Sigmoid colon (tissue), 7 donors: ENCODE results near the gene ZNF501. TPM values are rescaled to one million over a fixed set of nuclear protein-coding genes. Genes with fewer than 3 reads are reported as not detected.

ENCODE experiments used
- DNase-seq: peaks from one replicate; pipeline ENCODE4 v3.0.0-alpha.2; 2019
- H3K27ac ChIP-seq, 4 donors: fragments of 200-600 bp; sonication (generic); one replicate each; pipeline ENCODE4 v1.5.1; 2016 to 2019; ENCODE audit warnings: mild to moderate bottlenecking in 1 of 4
- H3K27me3 ChIP-seq, 3 donors: fragments of 200-600 bp; sonication (generic); one replicate each; pipeline ENCODE4 v1.5.1; 2019; ENCODE audit warnings: mild to moderate bottlenecking in 1 of 3
- H3K36me3 ChIP-seq, 4 donors: fragments of 200-600 bp; sonication (generic); one replicate each; pipeline ENCODE4 v1.5.1; 2016 to 2019
- H3K4me1 ChIP-seq, 4 donors: fragments of 200-600 bp; sonication (generic); one replicate each; pipeline ENCODE4 v1.5.1; 2017 to 2019
- H3K4me3 ChIP-seq, 4 donors: fragments of 200-600 bp; sonication (generic); one replicate each; pipeline ENCODE4 v1.5.1; 2017 to 2019; ENCODE audit warnings: mild to moderate bottlenecking in 2 of 4, moderate library complexity in 1 of 4
- H3K9me3 ChIP-seq, 4 donors: fragments of 200-600 bp in 3 of 4; sonication (generic) in 3 of 4; one replicate each; pipeline versions ENCODE4 v1.5.1 to v1.6.1; 2013 to 2019
- CTCF ChIP-seq, 4 experiments: fragments of 450-650 bp in 3 of 4; fragments of 200-600 bp in 1 of 4; IDR thresholded peaks; one replicate each; pipeline ENCODE4 v1.5.1; 2016 to 2019; ENCODE audit warnings: antibody characterized with exemption in 4 of 4, mild to moderate bottlenecking in 3 of 4, moderate library complexity in 2 of 4
- EP300 ChIP-seq, 4 donors: sonication (generic); formaldehyde crosslinking; IDR thresholded peaks; one replicate each; pipeline ENCODE4 v1.6.1; 2017; ENCODE audit warnings: antibody characterized with exemption in 4 of 4
- POLR2A ChIP-seq, 2 donors: fragments of 450-650 bp; IDR thresholded peaks; one replicate each; pipeline ENCODE4 v1.6.1; 2016; ENCODE audit warnings: antibody characterized with exemption in 2 of 2, mild to moderate bottlenecking in 2 of 2, moderate library complexity in 2 of 2
- POLR2AphosphoS5 ChIP-seq, 4 donors: sonication (generic); formaldehyde crosslinking; IDR thresholded peaks; one replicate each; pipeline ENCODE4 v1.6.1; 2017; ENCODE audit warnings: antibody characterized with exemption in 4 of 4
- WGBS, 2 donors: extraction: QIAGEN DNeasy Blood & Tissue Kit; methylation state at CpG; one replicate each; pipeline ENCODE4 v1.1.7; 2013; 5-methylcytosine and 5-hydroxymethylcytosine counted together
- intact Hi-C: fragments of 100-400 bp; cut with DNase I; formaldehyde crosslinking; loops from one replicate; pipeline ENCODE4 v1.15.1; 2023
- polyA plus RNA-seq, 3 donors: library from polyadenylated mRNA; stranded (reverse); fragments of 200-250 nt; gene quantifications; one replicate each; pipeline ENCODE4 v1.2.3, GENCODE V29; 2013
- total RNA-seq, 4 donors: library from RNA; depleted of rRNA; stranded (reverse); fragments of >200 nt; gene quantifications; one replicate each; pipeline ENCODE4 v1.1.0, GENCODE V29; 2016
- donor health status: healthy with polysubstance abuse.
- donor health status: Bipolar disorder and iron deficiency.
- donor health status: healthy.

Gene ZNF501
- total and polyA plus RNA-seq, 7 donors, result 0.69 to 14.7 (median 5.8) TPM

GRCh38 chr3:44762690-44763089 lies 33.3 kb downstream of the ZNF501 start:
- Histone ChIP-seq H3K27me3 (no peaks in the 10 kb centered on the region), H3K36me3 (no peaks in the 10 kb centered on the region), H3K9me3 (peaks cover 0 to 3% (median 0%) of the 10 kb centered on the region in 4 donors), H3K4me3 (no peak overlapping the region), H3K4me1 (peaks cover 0 to 19% (median 14%) of the 10 kb centered on the region in 4 donors), H3K27ac (no peak overlapping the region)
- TF ChIP-seq POLR2A (IDR thresholded peaks at IDR 0.05) (no peak), POLR2AphosphoS5 (IDR thresholded peaks at IDR 0.05) (no peak), CTCF (IDR thresholded peaks at IDR 0.05) (no peak), EP300 (IDR thresholded peaks at IDR 0.05) (no peak)
- intact Hi-C loops, result loop anchor here (5.0 kb wide), 1 partner anchor 425 kb away; the partner anchor contains the start of gene TCAIM
- 35 to 43% methylated on average over 5 of the region's 5 CpGs for WGBS, 2 donors
- DNase-seq, result no peak

GRCh38 chr3:44764248-44764647 lies 34.8 kb downstream of the ZNF501 start:
- no peak overlapping the region for H3K4me3 ChIP-seq
- H3K27me3 ChIP-seq, result no peaks in the 10 kb centered on the region
- TF ChIP-seq POLR2AphosphoS5 (IDR thresholded peaks at IDR 0.05), result no peak
- no peak for TF ChIP-seq CTCF (IDR thresholded peaks at IDR 0.05)
- TF ChIP-seq POLR2A (IDR thresholded peaks at IDR 0.05), result no peak
- TF ChIP-seq EP300 (IDR thresholded peaks at IDR 0.05), result no peak
- DNase-seq, result no peak
- no peak overlapping the region for H3K27ac ChIP-seq
- H3K4me1 ChIP-seq, result peaks cover 0 to 19% (median 14%) of the 10 kb centered on the region in 4 donors
- intact Hi-C loops, result loop anchor here (5.0 kb wide), 1 partner anchor 427 kb away; the partner anchor contains the start of gene TCAIM
- H3K9me3 ChIP-seq, result peaks cover 0 to 2% (median 0%) of the 10 kb centered on the region in 4 donors
- no peaks in the 10 kb centered on the region for H3K36me3 ChIP-seq

- 95 to 98% methylated on average over 1 of the region's 1 CpG for WGBS, 2 donors
- no peak overlapping the region for H3K27ac ChIP-seq
- no peak overlapping the region for H3K4me3 ChIP-seq
- intact Hi-C loops, result no loop called here
- H3K4me1 ChIP-seq, result no peaks in the 10 kb centered on the region
- TF ChIP-seq POLR2AphosphoS5 (IDR thresholded peaks at IDR 0.05), result no peak
- TF ChIP-seq POLR2A (IDR thresholded peaks at IDR 0.05), result no peak
- TF ChIP-seq EP300 (IDR thresholded peaks at IDR 0.05), result no peak
- TF ChIP-seq CTCF (IDR thresholded peaks at IDR 0.05), result no peak
- peaks cover 0 to 4% (median 0%) of the 10 kb centered on the region in 4 donors for H3K9me3 ChIP-seq
- H3K36me3 ChIP-seq, result no peaks in the 10 kb centered on the region
- no peak for DNase-seq
- no peaks in the 10 kb centered on the region for H3K27me3 ChIP-seq
These were observed 42.1 kb downstream of the ZNF501 start for GRCh38 chr3:44771424-44772098.

GRCh38 chr3:44772099-44772442 lies 42.6 kb downstream of the ZNF501 start:
- Histone ChIP-seq H3K4me3 (no peak overlapping the region), H3K27me3 (no peaks in the 10 kb centered on the region), H3K36me3 (no peaks in the 10 kb centered on the region), H3K9me3 (peaks cover 0 to 4% (median 0%) of the 10 kb centered on the region in 4 donors), H3K27ac (no peak overlapping the region), H3K4me1 (no peaks in the 10 kb centered on the region)
- TF ChIP-seq CTCF (IDR thresholded peaks at IDR 0.05) (no peak), POLR2AphosphoS5 (IDR thresholded peaks at IDR 0.05) (no peak), POLR2A (IDR thresholded peaks at IDR 0.05) (no peak), EP300 (IDR thresholded peaks at IDR 0.05) (no peak)
- intact Hi-C loops, result no loop called here
- 93 to 98% methylated on average over 1 of the region's 1 CpG for WGBS, 2 donors
- DNase-seq, result no peak

GRCh38 chr3:44782891-44783290 lies 53.5 kb downstream of the ZNF501 start:
- Histone ChIP-seq H3K4me1 (no peaks in the 10 kb centered on the region), H3K9me3 (no peaks in the 10 kb centered on the region), H3K4me3 (no peak overlapping the region), H3K27ac (no peak overlapping the region), H3K27me3 (no peaks in the 10 kb centered on the region), H3K36me3 (no peaks in the 10 kb centered on the region)
- intact Hi-C loops, result no loop called here
- TF ChIP-seq EP300 (IDR thresholded peaks at IDR 0.05), result no peak
- no peak for TF ChIP-seq POLR2A (IDR thresholded peaks at IDR 0.05)
- TF ChIP-seq CTCF (IDR thresholded peaks at IDR 0.05), result no peak
- no peak for TF ChIP-seq POLR2AphosphoS5 (IDR thresholded peaks at IDR 0.05)
- 95 to 96% methylated on average over 4 of the region's 4 CpGs for WGBS, 2 donors
- DNase-seq, result no peak
